ENCODE results near the gene C9orf152. TPM values are rescaled to one million over a fixed set of nuclear protein-coding genes. Genes with fewer than 3 reads are reported as not detected.
"Not testable (repeated sequence)": the region's sequence is repeated elsewhere in the genome, so short reads cannot be mapped to it uniquely, and the experiment has no call there.

The C9orf152 gene
- total and polyA plus RNA-seq, 9 of the 15 experiments (the other 6 are each of a cell fraction or from before 2014, with no cell fraction given): not detected

- Histone ChIP-seq H3K4me1 (replicated peaks in 1 of 2; ENCODE audit: control insufficient read depth in 2 of 2, insufficient read depth in 2 of 2, low read length in 2 of 2) (no peaks in the 10 kb centered on the region; a peak in 1 of 5 replicates), H3K27ac (ENCODE audit: extremely low read depth, low read depth, low read length) (no peak overlapping the region), H3K4me2 (ENCODE audit: insufficient read depth, low read length) (no peak overlapping the region), H4K20me1 (replicated peaks; ENCODE audit: control insufficient read depth, insufficient read depth, low read length) (no peaks in the 10 kb centered on the region), H3K9me1 (ENCODE audit: control insufficient read depth, insufficient read depth, low read length) (no peaks in the 10 kb centered on the region), H3K9me3 (replicated peaks; ENCODE audit: control insufficient read depth, insufficient read depth, low read depth, low read length) (no peaks in the 10 kb centered on the region), H3K36me3 (ENCODE audit: control insufficient read depth, insufficient read depth, low read length) (no peaks in the 10 kb centered on the region), H3K9ac (ENCODE audit: insufficient read depth in 1 of 2, low read depth in 2 of 2, low read length in 2 of 2) (no peak overlapping the region), H3K27me3 (ENCODE audit: control insufficient read depth in 2 of 2, insufficient read depth in 2 of 2, low read length in 2 of 2) (peaks cover 0 to 16% of the 10 kb centered on the region in 2 experiments; a peak in 2 of 5 replicates), H3K79me2 (ENCODE audit: control insufficient read depth, insufficient read depth, low read length) (no peaks in the 10 kb centered on the region), H3K4me3 (no peak overlapping the region), H2AFZ (ENCODE audit: low read depth, low read length) (no peak overlapping the region)
- BruUV-seq (replicated peaks): no TSS peak
- ChIA-PET POLR2A (interaction anchor here (0.6 kb wide), 1 partner anchor 10 kb away, joined by 3 read pairs; no protein-coding TSS in a partner anchor), CTCF (ENCODE audit: low intra/inter-chr PET ratio) (no interaction called here)
- 0% methylated on average over 10 of the region's 11 CpGs for WGBS (ENCODE audit: insufficient coverage, low coverage, missing lambda C conversion rate)
- no peak for DNase-seq (ENCODE audit: extremely low read depth in 1 of 4, low spot score in 3 of 4)
- ATAC-seq: no peak
- intact Hi-C loops (cut with micrococcal nuclease): no loop called here
- TF ChIP-seq MTA3 (IDR thresholded peaks at IDR 0.05; ENCODE audit: borderline replicate concordance) (no peak), KLF6 (CRISPR knock-in tag; IDR thresholded peaks at IDR 0.05; ENCODE audit: borderline replicate concordance) (no peak)
- FAIRE-seq: no peak
- in situ Hi-C loops (cut with MboI): loop anchor here (25.0 kb wide), 1 partner anchor 1090 kb away; no protein-coding TSS in a partner anchor
Observed at GRCh38 chr9:110197330-110198187, 10.4 kb downstream of the C9orf152 start.

- H3K9me3 ChIP-seq (replicated peaks; ENCODE audit: control insufficient read depth, insufficient read depth, low read depth, low read length); H3K9ac ChIP-seq (ENCODE audit: insufficient read depth in 1 of 2, low read depth in 2 of 2, low read length in 2 of 2); H3K79me2 ChIP-seq (ENCODE audit: control insufficient read depth, insufficient read depth, low read length); BruUV-seq (replicated peaks); POLR2A ChIA-PET; H3K4me2 ChIP-seq (ENCODE audit: insufficient read depth, low read length); H4K20me1 ChIP-seq (replicated peaks; ENCODE audit: control insufficient read depth, insufficient read depth, low read length); H3K27ac ChIP-seq (ENCODE audit: extremely low read depth, low read depth, low read length); intact Hi-C loops (cut with micrococcal nuclease); H3K4me1 ChIP-seq (replicated peaks in 1 of 2; ENCODE audit: control insufficient read depth in 2 of 2, insufficient read depth in 2 of 2, low read length in 2 of 2); H3K4me3 ChIP-seq; H3K9me1 ChIP-seq (ENCODE audit: control insufficient read depth, insufficient read depth, low read length); FAIRE-seq; CTCF ChIA-PET (ENCODE audit: low intra/inter-chr PET ratio); H3K36me3 ChIP-seq (ENCODE audit: control insufficient read depth, insufficient read depth, low read length); H2AFZ ChIP-seq (ENCODE audit: low read depth, low read length); ATAC-seq; DNase-seq (ENCODE audit: extremely low read depth in 1 of 4, low spot score in 3 of 4): not testable (repeated sequence)
- WGBS (ENCODE audit: insufficient coverage, low coverage, missing lambda C conversion rate): 3% methylated on average over 10 of the region's 16 CpGs
- in situ Hi-C loops (cut with MboI): loop anchor here (25.0 kb wide), 1 partner anchor 1091 kb away; no protein-coding TSS in a partner anchor
- peaks cover 0 to 12% of the 10 kb centered on the region in 2 experiments; a peak in 2 of 5 replicates for H3K27me3 ChIP-seq (ENCODE audit: control insufficient read depth in 2 of 2, insufficient read depth in 2 of 2, low read length in 2 of 2)
Observed at GRCh38 chr9:110196084-110196499, 11.9 kb downstream of the C9orf152 start.

Data from K562 (cell line).